ENCODE measurements around the gene PLXNC1. TPM values are rescaled to one million over a fixed set of nuclear protein-coding genes. Genes with fewer than 3 reads are reported as not detected.

Gene PLXNC1
- total and polyA plus RNA-seq, 3 donors from 2014 or later = 36.5 to 201 (median 96.5) TPM

GRCh38 chr12:94190623-94191022 is 42.2 kb downstream of the PLXNC1 start:
- no peak for TF ChIP-seq POLR2A (IDR thresholded peaks at IDR 0.05)
- TF ChIP-seq CTCF (IDR thresholded peaks at IDR 0.05) = no peak
- 45 to 96% methylated on average over 1 to 2 of the region's 2 CpGs for WGBS, 2 donors
- Histone ChIP-seq H3K27ac (no peak overlapping the region), H3K4me1 (no peaks in the 10 kb centered on the region), H3K4me3 (no peak overlapping the region), H3K27me3 (no peaks in the 10 kb centered on the region), H3K36me3 (ENCODE audit: low read depth, missing control alignments) (no peaks in the 10 kb centered on the region), H3K9me3 (no peaks in the 10 kb centered on the region)
- intact Hi-C loops (cut with DNase I; ENCODE audit: low total_unique reads) = no loop called here
- DNase-seq = no peak

- intact Hi-C loops (cut with DNase I; ENCODE audit: low total_unique reads) = no loop called here
- no peak for DNase-seq
- H3K4me1 ChIP-seq = no peaks in the 10 kb centered on the region
- no peaks in the 10 kb centered on the region for H3K9me3 ChIP-seq
- H3K36me3 ChIP-seq (ENCODE audit: low read depth, missing control alignments) = no peaks in the 10 kb centered on the region
- no peak for TF ChIP-seq POLR2A (IDR thresholded peaks at IDR 0.05)
- TF ChIP-seq CTCF (IDR thresholded peaks at IDR 0.05) = no peak
- no peak overlapping the region for H3K4me3 ChIP-seq
- WGBS, 2 donors = 89 to 97% methylated on average over 2 of the region's 2 CpGs
- no peaks in the 10 kb centered on the region for H3K27me3 ChIP-seq
- no peak overlapping the region for H3K27ac ChIP-seq
Observed at GRCh38 chr12:94191023-94191422, 42.6 kb downstream of the PLXNC1 start.

- TF ChIP-seq CTCF (IDR thresholded peaks at IDR 0.05) = no peak
- TF ChIP-seq POLR2A (IDR thresholded peaks at IDR 0.05) = no peak
- no peaks in the 10 kb centered on the region for H3K36me3 ChIP-seq (ENCODE audit: low read depth, missing control alignments)
- intact Hi-C loops (cut with DNase I; ENCODE audit: low total_unique reads) = no loop called here
- H3K4me1 ChIP-seq = no peaks in the 10 kb centered on the region
- 89 to 100% methylated on average over 1 of the region's 1 CpG for WGBS, 2 donors
- H3K27me3 ChIP-seq = no peaks in the 10 kb centered on the region
- H3K27ac ChIP-seq = no peak overlapping the region
- no peak for DNase-seq
- no peak overlapping the region for H3K4me3 ChIP-seq
- H3K9me3 ChIP-seq = no peaks in the 10 kb centered on the region
Observed at GRCh38 chr12:94191811-94192210, 43.4 kb downstream of the PLXNC1 start.

GRCh38 chr12:94192506-94192905 is 44.1 kb downstream of the PLXNC1 start:
- no peaks in the 10 kb centered on the region for H3K27me3 ChIP-seq
- no peak for TF ChIP-seq CTCF (IDR thresholded peaks at IDR 0.05)
- TF ChIP-seq POLR2A (IDR thresholded peaks at IDR 0.05) = no peak
- no peaks in the 10 kb centered on the region for H3K4me1 ChIP-seq
- intact Hi-C loops (cut with DNase I; ENCODE audit: low total_unique reads) = no loop called here
- no peak overlapping the region for H3K27ac ChIP-seq
- H3K4me3 ChIP-seq = no peak overlapping the region
- no peaks in the 10 kb centered on the region for H3K9me3 ChIP-seq
- DNase-seq = no peak
- H3K36me3 ChIP-seq (ENCODE audit: low read depth, missing control alignments) = no peaks in the 10 kb centered on the region

GRCh38 chr12:94193168-94193567 is 44.8 kb downstream of the PLXNC1 start:
- H3K4me3 ChIP-seq = no peak overlapping the region
- no peak overlapping the region for H3K27ac ChIP-seq
- DNase-seq = no peak
- H3K4me1 ChIP-seq = no peaks in the 10 kb centered on the region
- intact Hi-C loops (cut with DNase I; ENCODE audit: low total_unique reads) = no loop called here
- WGBS, 2 donors = 90 to 93% methylated on average over 3 of the region's 3 CpGs
- H3K36me3 ChIP-seq (ENCODE audit: low read depth, missing control alignments) = no peaks in the 10 kb centered on the region
- no peaks in the 10 kb centered on the region for H3K9me3 ChIP-seq
- TF ChIP-seq CTCF (IDR thresholded peaks at IDR 0.05) (no peak), POLR2A (IDR thresholded peaks at IDR 0.05) (no peak)
- no peaks in the 10 kb centered on the region for H3K27me3 ChIP-seq
